Muscle of leg (tissue), 11 donors: Measurements from ENCODE around the gene DDX49. TPM values are rescaled to one million over a fixed set of nuclear protein-coding genes. Genes with fewer than 3 reads are reported as not detected.
"Not testable (repeated sequence)": the region's sequence is repeated elsewhere in the genome, so short reads cannot be mapped to it uniquely, and the experiment has no call there.

Experiments
- DNase-seq: peaks from one replicate; pipeline ENCODE4 v3.0.0; 2013
- H3K27ac ChIP-seq: one replicate; pipeline ENCODE4 v1.5.1; 2013; ENCODE audit warnings: mild to moderate bottlenecking, low read length, control low read depth
- H3K27me3 ChIP-seq: one replicate; pipeline ENCODE4 v1.6.1; 2013; ENCODE audit warnings: low read length; ENCODE audit not compliant: control insufficient read depth, insufficient read depth
- H3K36me3 ChIP-seq: one replicate; pipeline ENCODE4 v1.6.1; 2013; ENCODE audit warnings: low read length; ENCODE audit not compliant: control insufficient read depth, insufficient read depth
- H3K4me1 ChIP-seq: one replicate; pipeline ENCODE4 v1.6.1; 2013; ENCODE audit warnings: low read length; ENCODE audit not compliant: control insufficient read depth, insufficient read depth
- H3K4me3 ChIP-seq: one replicate; pipeline ENCODE4 v1.5.1; 2013; ENCODE audit warnings: low read length, control low read depth
- H3K9me3 ChIP-seq: replicated peaks from 2 replicates; pipeline ENCODE4 v1.6.1; 2013; ENCODE audit warnings: low read depth, low read length; ENCODE audit not compliant: control insufficient read depth
- WGBS: methylation state at CpG from one replicate; pipeline ENCODE4 v1.1.5; 2013; ENCODE audit warnings: missing lambda C conversion rate; ENCODE audit not compliant: insufficient coverage; 5-methylcytosine and 5-hydroxymethylcytosine counted together
- polyA plus RNA-seq, 8 donors: library from polyadenylated mRNA; unstranded; fragments of 120-200 nt; gene quantifications; one replicate each; pipeline versions ENCODE4 v1.2.1 to v1.2.3, GENCODE V29; 2013; ENCODE audit warnings: inconsistent platforms in 1 of 8, low replicate concordance in 1 of 8; ENCODE audit not compliant: insufficient read length in 8 of 8, insufficient read depth in 1 of 8
- total RNA-seq: library from RNA; stranded (reverse); fragments of 120-200 nt; gene quantifications from one replicate; pipeline ENCODE4 v1.2.4, GENCODE V29; 2013

The DDX49 gene
- total and polyA plus RNA-seq, 9 donors: 37.6 to 51.5 (median 41.7) TPM

- H3K27ac ChIP-seq, H3K36me3 ChIP-seq, H3K9me3 ChIP-seq, H3K27me3 ChIP-seq, H3K4me3 ChIP-seq, H3K4me1 ChIP-seq, DNase-seq: not testable (repeated sequence)
- WGBS: 29% methylated on average over 11 of the region's 17 CpGs
Measured at GRCh38 chr19:18952364-18953003, 33.0 kb downstream of the DDX49 start.

- Histone ChIP-seq H3K36me3 (no peaks in the 10 kb centered on the region), H3K27me3 (peaks cover 2% of the 10 kb centered on the region), H3K9me3 (no peaks in the 10 kb centered on the region), H3K4me1 (no peaks in the 10 kb centered on the region), H3K4me3 (no peak overlapping the region), H3K27ac (no peak overlapping the region)
- no peak for DNase-seq
- WGBS: 87% methylated on average over 3 of the region's 3 CpGs
Measured at GRCh38 chr19:18954094-18954493, 34.6 kb downstream of the DDX49 start.

GRCh38 chr19:18955042-18955441 lies 35.5 kb downstream of the DDX49 start:
- no peak for DNase-seq
- no peak overlapping the region for H3K27ac ChIP-seq
- H3K4me1 ChIP-seq: no peaks in the 10 kb centered on the region
- H3K4me3 ChIP-seq: no peak overlapping the region
- H3K36me3 ChIP-seq: no peaks in the 10 kb centered on the region
- peaks cover 2% of the 10 kb centered on the region for H3K27me3 ChIP-seq
- no peaks in the 10 kb centered on the region for H3K9me3 ChIP-seq
- WGBS: 90% methylated on average over 2 of the region's 2 CpGs

GRCh38 chr19:18960370-18960769 lies 40.9 kb downstream of the DDX49 start:
- Histone ChIP-seq H3K9me3 (no peaks in the 10 kb centered on the region), H3K4me1 (no peaks in the 10 kb centered on the region), H3K27me3 (peaks cover 19% of the 10 kb centered on the region), H3K4me3 (no peak overlapping the region), H3K27ac (no peak overlapping the region), H3K36me3 (no peaks in the 10 kb centered on the region)
- 84% methylated on average over 4 of the region's 4 CpGs for WGBS
- no peak for DNase-seq

GRCh38 chr19:18961767-18962620 lies 42.5 kb downstream of the DDX49 start:
- Histone ChIP-seq H3K9me3 (no peaks in the 10 kb centered on the region), H3K4me3 (no peak overlapping the region), H3K36me3 (no peaks in the 10 kb centered on the region), H3K27ac (no peak overlapping the region), H3K4me1 (no peaks in the 10 kb centered on the region), H3K27me3 (peaks cover 19% of the 10 kb centered on the region)
- WGBS: 19% methylated on average over 24 of the region's 26 CpGs
- DNase-seq: no peak

GRCh38 chr19:18964121-18964520 lies 44.6 kb downstream of the DDX49 start:
- Histone ChIP-seq H3K9me3 (no peaks in the 10 kb centered on the region), H3K4me1 (peaks cover 6% of the 10 kb centered on the region), H3K4me3 (no peak overlapping the region), H3K36me3 (no peaks in the 10 kb centered on the region), H3K27me3 (peaks cover 17% of the 10 kb centered on the region), H3K27ac (no peak overlapping the region)
- WGBS: 90% methylated on average over 2 of the region's 9 CpGs
- DNase-seq: no peak

GRCh38 chr19:18966307-18966706 lies 46.8 kb downstream of the DDX49 start:
- Histone ChIP-seq H3K4me1 (peaks cover 6% of the 10 kb centered on the region), H3K27ac (no peak overlapping the region), H3K36me3 (no peaks in the 10 kb centered on the region), H3K9me3 (no peaks in the 10 kb centered on the region), H3K27me3 (peaks cover 11% of the 10 kb centered on the region), H3K4me3 (no peak overlapping the region)
- WGBS: 33% methylated on average over 1 of the region's 4 CpGs
- no peak for DNase-seq

- no peak overlapping the region for H3K4me3 ChIP-seq
- 18% methylated on average over 5 of the region's 11 CpGs for WGBS
- no peaks in the 10 kb centered on the region for H3K9me3 ChIP-seq
- H3K36me3 ChIP-seq: no peaks in the 10 kb centered on the region
- peaks cover 2% of the 10 kb centered on the region for H3K27me3 ChIP-seq
- peak; percentile 85 for DNase-seq
- peaks cover 9% of the 10 kb centered on the region for H3K4me1 ChIP-seq
- peak overlapping the region; percentile 90 for H3K27ac ChIP-seq
Measured at GRCh38 chr19:18967358-18968146, 48.0 kb downstream of the DDX49 start.

GRCh38 chr19:18969931-18970659 lies 50.6 kb downstream of the DDX49 start:
- H3K4me1 ChIP-seq: peaks cover 12% of the 10 kb centered on the region
- H3K36me3 ChIP-seq: no peaks in the 10 kb centered on the region
- WGBS: 75% methylated on average over 10 of the region's 13 CpGs
- H3K27ac ChIP-seq: no peak overlapping the region
- H3K4me3 ChIP-seq: no peak overlapping the region
- DNase-seq: no peak
- H3K27me3 ChIP-seq: no peaks in the 10 kb centered on the region
- H3K9me3 ChIP-seq: no peaks in the 10 kb centered on the region
